GM23338 (cell line): ENCODE data around the gene UPF3B. TPM values are rescaled to one million over a fixed set of nuclear protein-coding genes. Genes with fewer than 3 reads are reported as not detected.

Experiments used
- ATAC-seq: fragments of 200-7000 bp; cut with Tn5 transposase; 3 replicates; pipeline ENCODE4 v1.9.1; 2020
- DNase-seq: peaks from one replicate; pipeline ENCODE4 v3.0.0-alpha.2; 2015; ENCODE audit warnings: low spot score
- H2AFZ ChIP-seq: fragments of 200-600 bp; sonication (generic); 2 replicates; pipeline ENCODE4 v1.8.0; 2016; ENCODE audit warnings: antibody characterized with exemption, mild to moderate bottlenecking, moderate library complexity
- H3F3A ChIP-seq: fragments of 200-600 bp; sonication (generic); replicated peaks from 2 replicates; pipeline ENCODE4 v1.8.0; 2017; ENCODE audit warnings: antibody characterized with exemption, mixed run types, low read depth
- H3K27ac ChIP-seq: fragments of 200-600 bp; sonication (generic); 2 replicates; pipeline ENCODE4 v1.6.1; 2016; ENCODE audit warnings: low read depth
- H3K27me3 ChIP-seq: fragments of 200-600 bp; sonication (generic); 2 replicates; pipeline ENCODE4 v1.8.0; 2016; ENCODE audit warnings: mild to moderate bottlenecking, mixed run types, moderate library complexity; ENCODE audit not compliant: insufficient read depth
- H3K36me3 ChIP-seq: fragments of 200-600 bp; sonication (generic); 2 replicates; pipeline ENCODE4 v1.8.0; 2016; ENCODE audit warnings: mild to moderate bottlenecking; ENCODE audit not compliant: insufficient read depth
- H3K4me1 ChIP-seq: fragments of 200-600 bp; sonication (generic); 2 replicates; pipeline ENCODE4 v1.8.0; 2016; ENCODE audit warnings: mild to moderate bottlenecking, moderate library complexity; ENCODE audit not compliant: insufficient read depth
- H3K4me2 ChIP-seq: fragments of 200-600 bp; sonication (generic); 2 replicates; pipeline ENCODE4 v1.7.1; 2017; ENCODE audit warnings: mixed run types
- H3K4me3 ChIP-seq: fragments of 200-600 bp; sonication (generic); 2 replicates; pipeline ENCODE4 v1.6.1; 2016; ENCODE audit warnings: mixed run types
- H3K79me2 ChIP-seq: fragments of 200-600 bp; sonication (generic); replicated peaks from 2 replicates; pipeline ENCODE4 v1.8.0; 2017; ENCODE audit warnings: mild to moderate bottlenecking; ENCODE audit not compliant: insufficient read depth
- H3K9me2 ChIP-seq: fragments of 200-600 bp; sonication (generic); 2 replicates; pipeline ENCODE4 v1.8.0; 2017; ENCODE audit not compliant: insufficient read depth
- H4K20me1 ChIP-seq: fragments of 200-600 bp; sonication (generic); replicated peaks from 2 replicates; pipeline ENCODE4 v1.8.0; 2017; ENCODE audit warnings: mild to moderate bottlenecking; ENCODE audit not compliant: insufficient read depth
- H3K27ac Mint-ChIP-seq: 2 replicates; pipeline ENCODE4 v1.8.0; 2020; ENCODE audit warnings: inconsistent platforms, mild to moderate bottlenecking, moderate library complexity, mixed read lengths
- H3K27me3 Mint-ChIP-seq: 3 replicates; pipeline ENCODE4 v1.8.0; 2022; ENCODE audit warnings: low read depth, mild to moderate bottlenecking, moderate library complexity, mixed read lengths, inconsistent platforms; ENCODE audit not compliant: insufficient read depth, poor library complexity
- H3K36me3 Mint-ChIP-seq: 3 replicates; pipeline ENCODE4 v1.8.0; 2021; ENCODE audit warnings: low read depth, mild to moderate bottlenecking, inconsistent platforms, moderate library complexity, mixed read lengths
- H3K4me1 Mint-ChIP-seq: 3 replicates; pipeline ENCODE4 v1.8.0; 2020; ENCODE audit warnings: mild to moderate bottlenecking, inconsistent platforms, mixed read lengths
- H3K4me3 Mint-ChIP-seq: 3 replicates; pipeline ENCODE4 v1.8.0; 2021; ENCODE audit warnings: moderate library complexity, mild to moderate bottlenecking, inconsistent platforms, mixed read lengths
- H3K9me3 Mint-ChIP-seq: 3 replicates; pipeline ENCODE4 v1.8.0; 2020; ENCODE audit warnings: moderate library complexity, mild to moderate bottlenecking, inconsistent platforms, mixed read lengths
- CREB1 ChIP-seq: fragments of 250-450 bp; sonication (Bioruptor Pico); IDR thresholded peaks from 2 replicates; pipeline ENCODE4 v1.5.0; 2020; ENCODE audit warnings: low read depth, mild to moderate bottlenecking, moderate library complexity
- EZH2 ChIP-seq: fragments of 200-600 bp; sonication (generic); IDR thresholded peaks from one replicate; pipeline ENCODE4 v1.8.0; 2017; ENCODE audit warnings: antibody characterized with exemption, mild to moderate bottlenecking, low read depth; ENCODE audit not compliant: unreplicated experiment
- JUNB ChIP-seq: IDR thresholded peaks from one replicate; pipeline ENCODE4 v1.6.1; 2016; ENCODE audit warnings: antibody characterized with exemption; ENCODE audit not compliant: unreplicated experiment
- NANOG ChIP-seq: IDR thresholded peaks from 2 replicates; pipeline ENCODE4 v1.6.1; 2016; ENCODE audit warnings: antibody characterized with exemption, borderline replicate concordance
- STAT1 ChIP-seq: IDR thresholded peaks from one replicate; pipeline ENCODE4 v1.6.1; 2016; ENCODE audit warnings: antibody characterized with exemption; ENCODE audit not compliant: unreplicated experiment
- ZNF114 ChIP-seq: fragments of 250-450 bp; sonication (Bioruptor Pico); IDR thresholded peaks from 2 replicates; pipeline ENCODE4 v1.5.0; 2020; ENCODE audit warnings: mild to moderate bottlenecking, moderate library complexity
- ZNF331 ChIP-seq: fragments of 250-450 bp; sonication (Bioruptor Pico); IDR thresholded peaks from 2 replicates; pipeline ENCODE4 v1.5.0; 2020; ENCODE audit warnings: low read depth, mild to moderate bottlenecking, moderate library complexity
- polyA plus RNA-seq: library from polyadenylated mRNA; unstranded; fragments of >200 nt; fragmentation: Nextera tagmentation; extraction: Ambion mirVana; gene quantifications from 2 replicates; pipeline ENCODE4 v1.2.1, GENCODE V29; 2016
- total RNA-seq: library from RNA; depleted of rRNA; stranded (reverse); fragments of >200 nt; shearing (Covaris generic); gene quantifications from 2 replicates; pipeline ENCODE4 v1.2.3, GENCODE V29; 2014
- TF ChIP-seq, protein P1 (sequence below): fragments of 250-450 bp; sonication (Bioruptor Pico); IDR thresholded peaks from 2 replicates; pipeline ENCODE4 v1.5.0; 2020; ENCODE audit warnings: mild to moderate bottlenecking, moderate library complexity
- TF ChIP-seq, protein P2 (sequence below): IDR thresholded peaks from one replicate; pipeline ENCODE4 v1.6.1; 2018; ENCODE audit warnings: antibody characterized with exemption; ENCODE audit not compliant: unreplicated experiment
- TF ChIP-seq, protein P3 (sequence below), 2 experiments: fragments of 200-600 bp in 1 of 2; sonication (generic) in 1 of 2; conservative IDR thresholded peaks; 2 replicates each; pipeline versions ENCODE4 v1.5.1 to v1.6.1; 2016 to 2017; ENCODE audit warnings: antibody characterized with exemption in 2 of 2, low read depth in 2 of 2, mild to moderate bottlenecking in 2 of 2, moderate library complexity in 1 of 2

The UPF3B gene
- total and polyA plus RNA-seq, 2 experiments from 2014 or later: 9.4 to 62.0 TPM

DNA sequence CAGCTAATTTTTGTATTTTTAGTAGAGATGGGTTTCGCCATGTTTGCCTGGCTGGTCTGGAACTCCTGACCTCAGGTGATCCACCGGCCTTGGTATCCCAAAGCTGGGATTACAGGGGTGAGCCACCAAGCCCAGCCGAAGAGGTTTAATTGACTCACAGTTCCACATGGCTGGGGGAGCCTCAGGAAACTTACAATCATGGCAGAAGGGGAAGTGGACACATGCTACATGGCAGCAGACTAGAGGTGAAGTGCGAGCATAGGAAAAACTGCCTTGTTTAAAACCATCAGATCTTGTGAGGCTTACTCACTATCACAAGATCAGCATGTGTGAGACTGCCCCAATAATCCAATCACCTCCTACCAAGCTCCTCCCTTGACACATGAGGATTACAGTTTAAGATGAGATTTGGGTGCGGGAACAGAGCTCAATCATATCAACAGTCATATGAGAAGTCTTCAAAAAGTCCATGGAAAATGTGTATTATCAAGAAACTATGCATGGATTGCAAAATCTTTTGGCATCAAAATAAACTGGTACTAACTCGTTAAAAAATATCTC is 35.6 kb downstream of the UPF3B start:
- TF ChIP-seq NANOG: no peak
- H3K27ac ChIP-seq: no peak overlapping the region
- H3K4me3 Mint-ChIP-seq: no peak overlapping the region
- H3K4me3 ChIP-seq: no peak overlapping the region
- no peaks in the 10 kb centered on the region for H3K36me3 Mint-ChIP-seq
- DNase-seq (no peak), ATAC-seq (no peak)
- no peaks in the 10 kb centered on the region for H4K20me1 ChIP-seq
- no peaks in the 10 kb centered on the region for H3K9me2 ChIP-seq
- H3K27ac Mint-ChIP-seq: no peak overlapping the region
- peaks cover 2% of the 10 kb centered on the region for H3K27me3 Mint-ChIP-seq
- H3K27me3 ChIP-seq: no peaks in the 10 kb centered on the region
- H3K9me3 Mint-ChIP-seq: no peaks in the 10 kb centered on the region
- no peaks in the 10 kb centered on the region for H3F3A ChIP-seq
- no peak overlapping the region for H3K4me2 ChIP-seq
- H2AFZ ChIP-seq: no peak overlapping the region
- H3K4me1 ChIP-seq: no peaks in the 10 kb centered on the region
- H3K79me2 ChIP-seq: no peaks in the 10 kb centered on the region
- H3K4me1 Mint-ChIP-seq: no peaks in the 10 kb centered on the region
- H3K36me3 ChIP-seq: no peaks in the 10 kb centered on the region

DNA sequence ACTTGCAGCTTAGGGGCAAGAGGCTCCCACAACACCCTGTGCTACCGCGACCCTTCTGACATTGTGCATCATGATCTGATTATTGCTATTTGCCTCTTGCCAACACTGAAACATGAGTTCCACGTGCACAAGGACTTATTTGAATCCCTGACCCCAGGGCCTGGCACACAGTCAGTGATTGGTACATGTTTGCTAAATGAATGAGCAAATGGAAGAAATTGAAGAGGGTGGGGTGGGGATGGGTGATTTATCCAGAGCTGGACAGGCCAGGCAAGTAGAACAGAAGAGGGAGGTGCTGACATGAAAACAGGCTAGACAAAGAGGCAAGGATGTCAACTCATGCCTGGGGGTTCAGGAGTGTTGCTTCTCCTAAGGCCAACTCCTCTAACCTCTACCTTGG is 36.5 kb downstream of the UPF3B start:
- Histone ChIP-seq H2AFZ (no peak overlapping the region), H3K4me3 (no peak overlapping the region), H3K36me3 (no peaks in the 10 kb centered on the region), H3K79me2 (no peaks in the 10 kb centered on the region), H3K27ac (no peak overlapping the region), H3F3A (no peaks in the 10 kb centered on the region), H4K20me1 (no peaks in the 10 kb centered on the region), H3K4me2 (no peak overlapping the region), H3K27me3 (no peaks in the 10 kb centered on the region), H3K9me2 (no peaks in the 10 kb centered on the region), H3K4me1 (no peaks in the 10 kb centered on the region)
- ATAC-seq: no peak
- H3K27me3 Mint-ChIP-seq: peaks cover 2% of the 10 kb centered on the region
- H3K27ac Mint-ChIP-seq: no peak overlapping the region
- TF ChIP-seq, protein P1, sequence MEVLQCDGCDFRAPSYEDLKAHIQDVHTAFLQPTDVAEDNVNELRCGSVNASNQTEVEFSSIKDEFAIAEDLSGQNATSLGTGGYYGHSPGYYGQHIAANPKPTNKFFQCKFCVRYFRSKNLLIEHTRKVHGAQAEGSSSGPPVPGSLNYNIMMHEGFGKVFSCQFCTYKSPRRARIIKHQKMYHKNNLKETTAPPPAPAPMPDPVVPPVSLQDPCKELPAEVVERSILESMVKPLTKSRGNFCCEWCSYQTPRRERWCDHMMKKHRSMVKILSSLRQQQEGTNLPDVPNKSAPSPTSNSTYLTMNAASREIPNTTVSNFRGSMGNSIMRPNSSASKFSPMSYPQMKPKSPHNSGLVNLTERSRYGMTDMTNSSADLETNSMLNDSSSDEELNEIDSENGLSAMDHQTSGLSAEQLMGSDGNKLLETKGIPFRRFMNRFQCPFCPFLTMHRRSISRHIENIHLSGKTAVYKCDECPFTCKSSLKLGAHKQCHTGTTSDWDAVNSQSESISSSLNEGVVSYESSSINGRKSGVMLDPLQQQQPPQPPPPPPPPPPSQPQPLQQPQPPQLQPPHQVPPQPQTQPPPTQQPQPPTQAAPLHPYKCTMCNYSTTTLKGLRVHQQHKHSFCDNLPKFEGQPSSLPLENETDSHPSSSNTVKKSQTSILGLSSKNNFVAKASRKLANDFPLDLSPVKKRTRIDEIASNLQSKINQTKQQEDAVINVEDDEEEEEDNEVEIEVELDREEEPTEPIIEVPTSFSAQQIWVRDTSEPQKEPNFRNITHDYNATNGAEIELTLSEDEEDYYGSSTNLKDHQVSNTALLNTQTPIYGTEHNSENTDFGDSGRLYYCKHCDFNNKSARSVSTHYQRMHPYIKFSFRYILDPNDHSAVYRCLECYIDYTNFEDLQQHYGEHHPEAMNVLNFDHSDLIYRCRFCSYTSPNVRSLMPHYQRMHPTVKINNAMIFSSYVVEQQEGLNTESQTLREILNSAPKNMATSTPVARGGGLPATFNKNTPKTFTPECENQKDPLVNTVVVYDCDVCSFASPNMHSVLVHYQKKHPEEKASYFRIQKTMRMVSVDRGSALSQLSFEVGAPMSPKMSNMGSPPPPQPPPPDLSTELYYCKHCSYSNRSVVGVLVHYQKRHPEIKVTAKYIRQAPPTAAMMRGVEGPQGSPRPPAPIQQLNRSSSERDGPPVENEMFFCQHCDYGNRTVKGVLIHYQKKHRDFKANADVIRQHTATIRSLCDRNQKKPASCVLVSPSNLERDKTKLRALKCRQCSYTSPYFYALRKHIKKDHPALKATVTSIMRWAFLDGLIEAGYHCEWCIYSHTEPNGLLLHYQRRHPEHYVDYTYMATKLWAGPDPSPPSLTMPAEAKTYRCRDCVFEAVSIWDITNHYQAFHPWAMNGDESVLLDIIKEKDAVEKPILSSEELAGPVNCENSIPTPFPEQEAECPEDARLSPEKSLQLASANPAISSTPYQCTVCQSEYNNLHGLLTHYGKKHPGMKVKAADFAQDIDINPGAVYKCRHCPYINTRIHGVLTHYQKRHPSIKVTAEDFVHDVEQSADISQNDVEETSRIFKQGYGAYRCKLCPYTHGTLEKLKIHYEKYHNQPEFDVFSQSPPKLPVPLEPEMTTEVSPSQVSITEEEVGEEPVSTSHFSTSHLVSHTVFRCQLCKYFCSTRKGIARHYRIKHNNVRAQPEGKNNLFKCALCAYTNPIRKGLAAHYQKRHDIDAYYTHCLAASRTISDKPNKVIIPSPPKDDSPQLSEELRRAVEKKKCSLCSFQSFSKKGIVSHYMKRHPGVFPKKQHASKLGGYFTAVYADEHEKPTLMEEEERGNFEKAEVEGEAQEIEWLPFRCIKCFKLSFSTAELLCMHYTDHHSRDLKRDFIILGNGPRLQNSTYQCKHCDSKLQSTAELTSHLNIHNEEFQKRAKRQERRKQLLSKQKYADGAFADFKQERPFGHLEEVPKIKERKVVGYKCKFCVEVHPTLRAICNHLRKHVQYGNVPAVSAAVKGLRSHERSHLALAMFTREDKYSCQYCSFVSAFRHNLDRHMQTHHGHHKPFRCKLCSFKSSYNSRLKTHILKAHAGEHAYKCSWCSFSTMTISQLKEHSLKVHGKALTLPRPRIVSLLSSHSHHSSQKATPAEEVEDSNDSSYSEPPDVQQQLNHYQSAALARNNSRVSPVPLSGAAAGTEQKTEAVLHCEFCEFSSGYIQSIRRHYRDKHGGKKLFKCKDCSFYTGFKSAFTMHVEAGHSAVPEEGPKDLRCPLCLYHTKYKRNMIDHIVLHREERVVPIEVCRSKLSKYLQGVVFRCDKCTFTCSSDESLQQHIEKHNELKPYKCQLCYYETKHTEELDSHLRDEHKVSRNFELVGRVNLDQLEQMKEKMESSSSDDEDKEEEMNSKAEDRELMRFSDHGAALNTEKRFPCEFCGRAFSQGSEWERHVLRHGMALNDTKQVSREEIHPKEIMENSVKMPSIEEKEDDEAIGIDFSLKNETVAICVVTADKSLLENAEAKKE (CRISPR knock-in tag): no peak
- TF ChIP-seq EZH2: no peak
- no peak for TF ChIP-seq NANOG
- TF ChIP-seq, protein P2, sequence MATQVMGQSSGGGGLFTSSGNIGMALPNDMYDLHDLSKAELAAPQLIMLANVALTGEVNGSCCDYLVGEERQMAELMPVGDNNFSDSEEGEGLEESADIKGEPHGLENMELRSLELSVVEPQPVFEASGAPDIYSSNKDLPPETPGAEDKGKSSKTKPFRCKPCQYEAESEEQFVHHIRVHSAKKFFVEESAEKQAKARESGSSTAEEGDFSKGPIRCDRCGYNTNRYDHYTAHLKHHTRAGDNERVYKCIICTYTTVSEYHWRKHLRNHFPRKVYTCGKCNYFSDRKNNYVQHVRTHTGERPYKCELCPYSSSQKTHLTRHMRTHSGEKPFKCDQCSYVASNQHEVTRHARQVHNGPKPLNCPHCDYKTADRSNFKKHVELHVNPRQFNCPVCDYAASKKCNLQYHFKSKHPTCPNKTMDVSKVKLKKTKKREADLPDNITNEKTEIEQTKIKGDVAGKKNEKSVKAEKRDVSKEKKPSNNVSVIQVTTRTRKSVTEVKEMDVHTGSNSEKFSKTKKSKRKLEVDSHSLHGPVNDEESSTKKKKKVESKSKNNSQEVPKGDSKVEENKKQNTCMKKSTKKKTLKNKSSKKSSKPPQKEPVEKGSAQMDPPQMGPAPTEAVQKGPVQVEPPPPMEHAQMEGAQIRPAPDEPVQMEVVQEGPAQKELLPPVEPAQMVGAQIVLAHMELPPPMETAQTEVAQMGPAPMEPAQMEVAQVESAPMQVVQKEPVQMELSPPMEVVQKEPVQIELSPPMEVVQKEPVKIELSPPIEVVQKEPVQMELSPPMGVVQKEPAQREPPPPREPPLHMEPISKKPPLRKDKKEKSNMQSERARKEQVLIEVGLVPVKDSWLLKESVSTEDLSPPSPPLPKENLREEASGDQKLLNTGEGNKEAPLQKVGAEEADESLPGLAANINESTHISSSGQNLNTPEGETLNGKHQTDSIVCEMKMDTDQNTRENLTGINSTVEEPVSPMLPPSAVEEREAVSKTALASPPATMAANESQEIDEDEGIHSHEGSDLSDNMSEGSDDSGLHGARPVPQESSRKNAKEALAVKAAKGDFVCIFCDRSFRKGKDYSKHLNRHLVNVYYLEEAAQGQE: no peak
- TF ChIP-seq JUNB: no peak
- TF ChIP-seq ZNF114 (CRISPR knock-in tag): no peak
- TF ChIP-seq CREB1 (CRISPR knock-in tag): no peak
- TF ChIP-seq ZNF331: no peak
- TF ChIP-seq, protein P3, sequence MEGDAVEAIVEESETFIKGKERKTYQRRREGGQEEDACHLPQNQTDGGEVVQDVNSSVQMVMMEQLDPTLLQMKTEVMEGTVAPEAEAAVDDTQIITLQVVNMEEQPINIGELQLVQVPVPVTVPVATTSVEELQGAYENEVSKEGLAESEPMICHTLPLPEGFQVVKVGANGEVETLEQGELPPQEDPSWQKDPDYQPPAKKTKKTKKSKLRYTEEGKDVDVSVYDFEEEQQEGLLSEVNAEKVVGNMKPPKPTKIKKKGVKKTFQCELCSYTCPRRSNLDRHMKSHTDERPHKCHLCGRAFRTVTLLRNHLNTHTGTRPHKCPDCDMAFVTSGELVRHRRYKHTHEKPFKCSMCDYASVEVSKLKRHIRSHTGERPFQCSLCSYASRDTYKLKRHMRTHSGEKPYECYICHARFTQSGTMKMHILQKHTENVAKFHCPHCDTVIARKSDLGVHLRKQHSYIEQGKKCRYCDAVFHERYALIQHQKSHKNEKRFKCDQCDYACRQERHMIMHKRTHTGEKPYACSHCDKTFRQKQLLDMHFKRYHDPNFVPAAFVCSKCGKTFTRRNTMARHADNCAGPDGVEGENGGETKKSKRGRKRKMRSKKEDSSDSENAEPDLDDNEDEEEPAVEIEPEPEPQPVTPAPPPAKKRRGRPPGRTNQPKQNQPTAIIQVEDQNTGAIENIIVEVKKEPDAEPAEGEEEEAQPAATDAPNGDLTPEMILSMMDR (conservative IDR thresholded peaks at IDR 0.05; ENCODE audit: low read depth in 2 of 2): no peak
- no peak for TF ChIP-seq STAT1
- H3K4me3 Mint-ChIP-seq: no peak overlapping the region
- H3K9me3 Mint-ChIP-seq: no peaks in the 10 kb centered on the region
- no peak for DNase-seq
- H3K4me1 Mint-ChIP-seq: no peaks in the 10 kb centered on the region
- H3K36me3 Mint-ChIP-seq: no peaks in the 10 kb centered on the region
